Thyroid gland (tissue), 4 donors: ENCODE measurements around the gene LDB2. TPM values are rescaled to one million over a fixed set of nuclear protein-coding genes. Genes with fewer than 3 reads are reported as not detected.

Experiments used
- DNase-seq, 2 donors: peaks; one replicate each; pipeline ENCODE4 v3.0.0-alpha.2; 2019
- H3K27ac ChIP-seq, 3 donors: fragments of 200-600 bp; sonication (generic); 1 replicate in 2 of 3; 2 replicates in 1 of 3; pipeline ENCODE4 v1.5.1; 2016 to 2019; ENCODE audit warnings: mild to moderate bottlenecking in 1 of 3, moderate library complexity in 1 of 3
- H3K27me3 ChIP-seq: fragments of 200-600 bp; sonication (generic); one replicate; pipeline ENCODE4 v1.5.1; 2019
- H3K36me3 ChIP-seq, 2 donors: fragments of 200-600 bp; sonication (generic); one replicate each; pipeline ENCODE4 v1.5.1; 2016 to 2019
- H3K4me1 ChIP-seq, 2 donors: fragments of 200-600 bp; sonication (generic); one replicate each; pipeline ENCODE4 v1.5.1; 2017 to 2019
- H3K4me3 ChIP-seq, 3 donors: fragments of 200-600 bp; sonication (generic); replicated peaks in 1 of 3; 1 replicate in 2 of 3; 2 replicates in 1 of 3; pipeline ENCODE4 v1.5.1; 2016; ENCODE audit warnings: mild to moderate bottlenecking in 1 of 3
- H3K9me3 ChIP-seq: fragments of 200-600 bp; sonication (generic); one replicate; pipeline ENCODE4 v1.5.1; 2017
- POLR2A ChIP-seq, 2 donors: fragments of 450-650 bp; IDR thresholded peaks; one replicate each; pipeline ENCODE4 v1.6.1; 2017; ENCODE audit warnings: antibody characterized with exemption in 2 of 2, mild to moderate bottlenecking in 2 of 2, moderate library complexity in 1 of 2
- WGBS, 2 donors: methylation state at CpG; one replicate each; pipeline ENCODE4 v1.1.5; 2017; 5-methylcytosine and 5-hydroxymethylcytosine counted together
- intact Hi-C: fragments of 100-400 bp; cut with DNase I; formaldehyde crosslinking; loops from one replicate; pipeline ENCODE4 v1.15.1; 2023
- total RNA-seq, 4 donors: library from RNA; depleted of rRNA; stranded (reverse); fragments of >200 nt; gene quantifications; one replicate each; pipeline ENCODE4 v1.2.3, GENCODE V29; 2016
- TF ChIP-seq, protein P1 (sequence below), 6 experiments: fragments of 200-600 bp in 3 of 6; fragments of 450-650 bp in 3 of 6; sonication (generic) in 3 of 6; IDR thresholded peaks; one replicate each; pipeline ENCODE4 v1.5.1; 2016 to 2019; ENCODE audit warnings: antibody characterized with exemption in 6 of 6, mild to moderate bottlenecking in 2 of 6, inconsistent platforms in 1 of 6, moderate library complexity in 1 of 6

The LDB2 gene
- total RNA-seq, 4 donors from 2014 or later: 19.9 to 71.5 (median 41.1) TPM

DNA sequence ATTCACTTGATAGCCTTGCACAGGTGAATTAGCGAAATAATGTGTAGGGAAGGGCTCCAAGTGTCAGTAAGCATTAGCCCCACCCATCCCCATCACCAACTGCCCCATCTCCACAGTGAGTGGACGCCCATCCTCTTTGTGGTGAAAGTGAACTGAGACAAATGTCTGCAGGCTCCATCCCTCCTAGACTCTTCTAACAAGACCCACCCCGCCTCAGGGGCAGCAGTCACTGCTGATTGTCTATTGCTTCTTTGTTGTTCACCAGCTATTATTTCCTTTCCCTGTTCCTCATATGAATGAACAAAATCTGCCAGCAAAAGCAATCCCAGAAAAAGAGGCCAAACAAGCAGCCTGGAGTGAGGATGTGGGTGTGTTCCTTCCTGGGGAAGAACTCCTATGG is 96.4 kb downstream of the LDB2 start:
- Histone ChIP-seq H3K27ac (no peak overlapping the region), H3K27me3 (no peaks in the 10 kb centered on the region), H3K4me1 (no peaks in the 10 kb centered on the region), H3K36me3 (no peaks in the 10 kb centered on the region), H3K9me3 (no peaks in the 10 kb centered on the region), H3K4me3 (no peak overlapping the region)
- WGBS, 2 donors: 90 to 96% methylated on average over 3 of the region's 3 CpGs
- intact Hi-C loops: no loop called here
- no peak for TF ChIP-seq POLR2A (IDR thresholded peaks at IDR 0.05)
- TF ChIP-seq, protein P1, sequence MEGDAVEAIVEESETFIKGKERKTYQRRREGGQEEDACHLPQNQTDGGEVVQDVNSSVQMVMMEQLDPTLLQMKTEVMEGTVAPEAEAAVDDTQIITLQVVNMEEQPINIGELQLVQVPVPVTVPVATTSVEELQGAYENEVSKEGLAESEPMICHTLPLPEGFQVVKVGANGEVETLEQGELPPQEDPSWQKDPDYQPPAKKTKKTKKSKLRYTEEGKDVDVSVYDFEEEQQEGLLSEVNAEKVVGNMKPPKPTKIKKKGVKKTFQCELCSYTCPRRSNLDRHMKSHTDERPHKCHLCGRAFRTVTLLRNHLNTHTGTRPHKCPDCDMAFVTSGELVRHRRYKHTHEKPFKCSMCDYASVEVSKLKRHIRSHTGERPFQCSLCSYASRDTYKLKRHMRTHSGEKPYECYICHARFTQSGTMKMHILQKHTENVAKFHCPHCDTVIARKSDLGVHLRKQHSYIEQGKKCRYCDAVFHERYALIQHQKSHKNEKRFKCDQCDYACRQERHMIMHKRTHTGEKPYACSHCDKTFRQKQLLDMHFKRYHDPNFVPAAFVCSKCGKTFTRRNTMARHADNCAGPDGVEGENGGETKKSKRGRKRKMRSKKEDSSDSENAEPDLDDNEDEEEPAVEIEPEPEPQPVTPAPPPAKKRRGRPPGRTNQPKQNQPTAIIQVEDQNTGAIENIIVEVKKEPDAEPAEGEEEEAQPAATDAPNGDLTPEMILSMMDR (IDR thresholded peaks at IDR 0.05): no peak
- no peak for DNase-seq

DNA sequence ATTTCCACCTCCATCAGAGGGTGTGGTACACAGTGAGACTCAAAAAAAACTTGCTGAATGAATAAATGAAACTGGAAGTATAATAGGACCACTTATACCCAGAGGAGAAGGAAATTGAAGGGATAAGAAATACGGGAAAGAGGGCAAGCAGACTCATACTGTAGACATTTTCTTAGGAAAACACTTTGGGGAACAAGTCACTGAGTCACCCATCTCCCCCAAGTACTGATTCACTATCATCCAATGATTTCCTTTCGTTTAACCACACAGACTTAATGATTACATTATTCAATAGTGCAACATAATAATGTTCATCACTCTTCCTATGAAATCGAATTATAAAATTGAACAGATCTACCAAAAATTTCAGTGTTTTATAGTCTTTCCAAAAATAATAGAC is 97.1 kb downstream of the LDB2 start:
- no peaks in the 10 kb centered on the region for H3K9me3 ChIP-seq
- H3K4me3 ChIP-seq: no peak overlapping the region
- H3K4me1 ChIP-seq: no peaks in the 10 kb centered on the region
- no peak for DNase-seq
- intact Hi-C loops: no loop called here
- no peak overlapping the region for H3K27ac ChIP-seq
- 87 to 92% methylated on average over 3 of the region's 3 CpGs for WGBS, 2 donors
- no peaks in the 10 kb centered on the region for H3K27me3 ChIP-seq
- TF ChIP-seq, protein P1 (IDR thresholded peaks at IDR 0.05): no peak
- no peak for TF ChIP-seq POLR2A (IDR thresholded peaks at IDR 0.05)
- no peaks in the 10 kb centered on the region for H3K36me3 ChIP-seq

GRCh38 chr4:16794816-16795445 is 103.5 kb downstream of the LDB2 start:
- Histone ChIP-seq H3K27ac (no peak overlapping the region), H3K27me3 (no peaks in the 10 kb centered on the region), H3K4me1 (no peaks in the 10 kb centered on the region), H3K9me3 (no peaks in the 10 kb centered on the region), H3K36me3 (no peaks in the 10 kb centered on the region), H3K4me3 (no peak overlapping the region)
- peak; percentile 43 to 56 for DNase-seq
- intact Hi-C loops: no loop called here
- TF ChIP-seq, protein P1 (IDR thresholded peaks at IDR 0.05): peak in 5 of 6 experiments; percentile 41 to 71 (median 55)
- TF ChIP-seq POLR2A (IDR thresholded peaks at IDR 0.05): no peak
- WGBS, 2 donors: 35 to 44% methylated on average over 9 of the region's 9 CpGs

- DNase-seq: no peak
- H3K4me3 ChIP-seq: no peak overlapping the region
- TF ChIP-seq, protein P1 (IDR thresholded peaks at IDR 0.05): no peak
- TF ChIP-seq POLR2A (IDR thresholded peaks at IDR 0.05): no peak
- no peaks in the 10 kb centered on the region for H3K9me3 ChIP-seq
- no peaks in the 10 kb centered on the region for H3K36me3 ChIP-seq
- no peaks in the 10 kb centered on the region for H3K4me1 ChIP-seq
- no peak overlapping the region for H3K27ac ChIP-seq
- WGBS, 2 donors: 77 to 89% methylated on average over 6 of the region's 6 CpGs
- intact Hi-C loops: no loop called here
- no peaks in the 10 kb centered on the region for H3K27me3 ChIP-seq
Measured at GRCh38 chr4:16791460-16791859, 107.0 kb downstream of the LDB2 start.

- H3K4me1 ChIP-seq: peaks cover 1 to 2% of the 10 kb centered on the region in 2 donors
- TF ChIP-seq, protein P1 (IDR thresholded peaks at IDR 0.05): no peak
- TF ChIP-seq POLR2A (IDR thresholded peaks at IDR 0.05): no peak
- no peak overlapping the region for H3K4me3 ChIP-seq
- no peaks in the 10 kb centered on the region for H3K27me3 ChIP-seq
- intact Hi-C loops: no loop called here
- 86 to 89% methylated on average over 8 of the region's 8 CpGs for WGBS, 2 donors
- no peak overlapping the region for H3K27ac ChIP-seq
- no peaks in the 10 kb centered on the region for H3K36me3 ChIP-seq
- no peaks in the 10 kb centered on the region for H3K9me3 ChIP-seq
- DNase-seq: no peak
Measured at GRCh38 chr4:16790508-16790907, 107.9 kb downstream of the LDB2 start.
